HG03175 (cell line): ENCODE measurements around the gene RSPH1.
"Not testable (repeated sequence)": the region's sequence is repeated elsewhere in the genome, so short reads cannot be mapped to it uniquely, and the experiment has no call there.

Source experiments
- ATAC-seq: cut with Tn5 transposase; IDR thresholded peaks from one replicate; pipeline ENCODE4 v1.9.1; 2021; ENCODE audit warnings: mild to moderate bottlenecking, moderate library complexity; ENCODE audit not compliant: unreplicated experiment

The RSPH1 gene

GRCh38 chr21:42489991-42490390 lies 6.0 kb downstream of the RSPH1 start:
- ATAC-seq: no peak

- ATAC-seq: no peak
These were observed 6.9 kb downstream of the RSPH1 start for GRCh38 chr21:42489006-42489563.

GRCh38 chr21:42486531-42486930 lies 9.5 kb downstream of the RSPH1 start:
- no peak for ATAC-seq

GRCh38 chr21:42486072-42486471 lies 10.0 kb downstream of the RSPH1 start:
- ATAC-seq: no peak

GRCh38 chr21:42484966-42485365 lies 11.1 kb downstream of the RSPH1 start:
- ATAC-seq: no peak

- ATAC-seq: no peak
These were observed 14.9 kb downstream of the RSPH1 start for GRCh38 chr21:42481169-42481568.

- no peak for ATAC-seq
These were observed 15.3 kb downstream of the RSPH1 start for GRCh38 chr21:42480736-42481135.

- no peak for ATAC-seq
These were observed 16.4 kb downstream of the RSPH1 start for GRCh38 chr21:42479582-42479981.

- ATAC-seq: no peak
These were observed 17.5 kb downstream of the RSPH1 start for GRCh38 chr21:42478504-42478903.

GRCh38 chr21:42476388-42477331 lies 19.4 kb downstream of the RSPH1 start:
- ATAC-seq: no peak

GRCh38 chr21:42475526-42476387 lies 20.3 kb downstream of the RSPH1 start:
- ATAC-seq: no peak

GRCh38 chr21:42475036-42475435 lies 21.0 kb downstream of the RSPH1 start:
- no peak for ATAC-seq

- peak; percentile 48 for ATAC-seq
These were observed 21.8 kb downstream of the RSPH1 start for GRCh38 chr21:42474043-42474831.

GRCh38 chr21:42473498-42474042 lies 22.5 kb downstream of the RSPH1 start:
- ATAC-seq: no peak

GRCh38 chr21:42472521-42472920 lies 23.5 kb downstream of the RSPH1 start:
- ATAC-seq: no peak

- ATAC-seq: no peak
These were observed 24.2 kb downstream of the RSPH1 start for GRCh38 chr21:42471716-42472330.

- no peak for ATAC-seq
These were observed 24.8 kb downstream of the RSPH1 start for GRCh38 chr21:42471206-42471605.

- ATAC-seq: not testable (repeated sequence)
These were observed 26.3 kb downstream of the RSPH1 start for GRCh38 chr21:42469726-42470125.

- no peak for ATAC-seq
These were observed 26.8 kb downstream of the RSPH1 start for GRCh38 chr21:42469272-42469671.
